Lower lobe of right lung (tissue), 2 donors: ENCODE results near the gene OPRL1. TPM values are rescaled to one million over a fixed set of nuclear protein-coding genes. Genes with fewer than 3 reads are reported as not detected.

Source experiments
- ATAC-seq, 2 donors: fragments of 200-7000 bp; cut with Tn5 transposase; one replicate each; pipeline ENCODE4 v1.9.1; 2020 to 2022; ENCODE audit warnings: mild to moderate bottlenecking in 2 of 2, moderate library complexity in 2 of 2
- DNase-seq: peaks from one replicate; pipeline ENCODE4 v3.0.0-alpha.2; 2020
- H3K27ac ChIP-seq: fragments of 200-600 bp; one replicate; pipeline ENCODE4 v1.8.0; 2022
- H3K27me3 ChIP-seq: fragments of 200-600 bp; one replicate; pipeline ENCODE4 v1.8.0; 2022; ENCODE audit warnings: low read depth
- H3K36me3 ChIP-seq: fragments of 200-600 bp; one replicate; pipeline ENCODE4 v1.8.0; 2022; ENCODE audit warnings: mild to moderate bottlenecking
- H3K4me1 ChIP-seq: fragments of 200-600 bp; one replicate; pipeline ENCODE4 v1.8.0; 2022
- H3K4me3 ChIP-seq: fragments of 200-600 bp; one replicate; pipeline ENCODE4 v1.8.0; 2022; ENCODE audit warnings: mild to moderate bottlenecking
- H3K9me3 ChIP-seq: fragments of 200-600 bp; one replicate; pipeline ENCODE4 v1.8.0; 2022
- intact Hi-C: fragments of 100-400 bp; cut with DNase I; formaldehyde crosslinking; loops from one replicate; pipeline ENCODE4 v1.11.0; 2022
- total RNA-seq: library from RNA; stranded (reverse); fragmentation: NEBNext Ultra II Directional; extraction: Animal tissue kit (Norgen Biotek cat#: 25700); gene quantifications from one replicate; pipeline ENCODE4 v1.2.1, GENCODE V29; 2021
- TF ChIP-seq, protein P1 (sequence below): fragments of 200-600 bp; IDR thresholded peaks from one replicate; pipeline ENCODE4 v1.8.0; 2022; ENCODE audit warnings: antibody characterized with exemption, mild to moderate bottlenecking
- donor health status: DM: no; HTN: yes; CAD: no; lungs with severe emphysema.

The OPRL1 gene
- total RNA-seq, 1 donor from 2014 or later = 2.6 TPM

DNA sequence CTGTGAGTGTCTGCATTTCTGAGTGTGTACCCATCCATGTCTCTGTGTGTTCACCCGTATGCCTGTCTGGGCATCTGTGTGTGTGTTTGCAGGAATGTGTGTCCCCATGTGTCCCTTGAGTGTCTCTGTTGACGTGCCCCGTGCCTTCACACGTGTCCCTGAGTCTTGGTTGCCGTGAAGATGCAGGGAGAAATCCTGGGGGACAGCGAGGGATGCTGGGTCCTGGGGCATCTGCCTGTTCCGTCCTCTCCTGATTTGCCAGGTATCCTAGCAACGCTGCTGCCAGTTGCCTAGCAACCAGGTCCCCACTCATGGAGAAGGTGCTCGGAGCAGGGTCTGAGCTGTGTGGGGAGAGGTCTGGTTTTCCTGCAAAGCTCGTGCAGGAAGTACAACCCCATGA is 10.3 kb downstream of the OPRL1 start:
- TF ChIP-seq, protein P1, sequence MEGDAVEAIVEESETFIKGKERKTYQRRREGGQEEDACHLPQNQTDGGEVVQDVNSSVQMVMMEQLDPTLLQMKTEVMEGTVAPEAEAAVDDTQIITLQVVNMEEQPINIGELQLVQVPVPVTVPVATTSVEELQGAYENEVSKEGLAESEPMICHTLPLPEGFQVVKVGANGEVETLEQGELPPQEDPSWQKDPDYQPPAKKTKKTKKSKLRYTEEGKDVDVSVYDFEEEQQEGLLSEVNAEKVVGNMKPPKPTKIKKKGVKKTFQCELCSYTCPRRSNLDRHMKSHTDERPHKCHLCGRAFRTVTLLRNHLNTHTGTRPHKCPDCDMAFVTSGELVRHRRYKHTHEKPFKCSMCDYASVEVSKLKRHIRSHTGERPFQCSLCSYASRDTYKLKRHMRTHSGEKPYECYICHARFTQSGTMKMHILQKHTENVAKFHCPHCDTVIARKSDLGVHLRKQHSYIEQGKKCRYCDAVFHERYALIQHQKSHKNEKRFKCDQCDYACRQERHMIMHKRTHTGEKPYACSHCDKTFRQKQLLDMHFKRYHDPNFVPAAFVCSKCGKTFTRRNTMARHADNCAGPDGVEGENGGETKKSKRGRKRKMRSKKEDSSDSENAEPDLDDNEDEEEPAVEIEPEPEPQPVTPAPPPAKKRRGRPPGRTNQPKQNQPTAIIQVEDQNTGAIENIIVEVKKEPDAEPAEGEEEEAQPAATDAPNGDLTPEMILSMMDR = no peak
- H3K9me3 ChIP-seq = no peaks in the 10 kb centered on the region
- ATAC-seq = no peak

DNA sequence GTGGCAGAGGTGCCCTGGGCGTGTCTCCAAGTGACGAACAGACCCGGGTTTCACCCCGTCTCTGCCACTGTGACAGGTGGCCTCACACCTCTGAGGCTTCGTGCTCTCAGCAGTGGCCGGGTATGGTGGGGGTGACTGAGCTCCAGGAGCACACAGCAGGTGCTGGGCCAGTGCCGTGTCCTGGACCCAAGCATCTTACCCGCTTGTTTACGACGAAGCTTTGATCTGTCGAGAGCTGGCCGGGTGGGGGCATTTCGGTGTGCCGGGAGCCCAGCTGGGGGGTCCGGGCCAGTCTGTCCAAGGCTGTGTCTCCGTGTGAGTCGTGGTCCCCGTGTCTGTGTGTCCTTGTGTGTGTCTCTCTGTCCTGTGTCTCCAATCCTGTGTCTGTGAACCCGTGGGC is 11.5 kb downstream of the OPRL1 start:
- intact Hi-C loops = no loop called here
- H3K36me3 ChIP-seq = no peaks in the 10 kb centered on the region
- no peak for ATAC-seq

More for the DNA sequence above, 10.3 kb downstream of the OPRL1 start:
- Histone ChIP-seq H3K36me3 (no peaks in the 10 kb centered on the region), H3K4me1 (no peaks in the 10 kb centered on the region), H3K27ac (no peak overlapping the region), H3K27me3 (peaks cover 14% of the 10 kb centered on the region), H3K4me3 (no peak overlapping the region)
- intact Hi-C loops = no loop called here
- DNase-seq = no peak

DNA sequence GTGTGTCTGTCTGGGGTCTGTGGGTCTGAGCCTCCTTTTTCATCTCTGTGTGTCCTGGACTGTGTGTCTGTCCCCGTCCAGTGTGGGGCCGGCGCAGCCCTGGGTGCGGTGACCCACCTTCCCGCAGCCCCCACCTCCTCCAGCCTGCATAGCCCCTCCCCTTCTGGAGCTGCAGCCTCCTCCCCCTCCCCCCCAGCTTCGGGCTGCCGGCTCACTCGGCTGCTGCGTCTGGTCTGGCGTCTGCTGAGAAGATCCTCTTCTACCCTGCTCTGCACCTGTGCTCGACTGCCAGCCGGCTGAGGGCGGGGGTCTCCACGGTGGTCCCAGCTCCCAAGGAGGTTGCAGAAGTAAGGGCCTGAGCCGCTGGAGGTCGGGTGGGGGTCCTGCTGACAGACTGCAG is 11.9 kb downstream of the OPRL1 start:
- H3K9me3 ChIP-seq = no peaks in the 10 kb centered on the region
- no peaks in the 10 kb centered on the region for H3K36me3 ChIP-seq
- ATAC-seq (no peak), DNase-seq (no peak)
- no peak overlapping the region for H3K4me3 ChIP-seq
- no peak overlapping the region for H3K27ac ChIP-seq
- TF ChIP-seq, protein P1 = no peak
- intact Hi-C loops = no loop called here
- no peaks in the 10 kb centered on the region for H3K4me1 ChIP-seq
- peaks cover 4% of the 10 kb centered on the region for H3K27me3 ChIP-seq

More for the DNA sequence above, 11.5 kb downstream of the OPRL1 start:
- Histone ChIP-seq H3K27ac (no peak overlapping the region), H3K27me3 (peaks cover 7% of the 10 kb centered on the region), H3K4me3 (no peak overlapping the region), H3K9me3 (no peaks in the 10 kb centered on the region), H3K4me1 (no peaks in the 10 kb centered on the region)
- TF ChIP-seq, protein P1 = no peak
- DNase-seq = no peak

DNA sequence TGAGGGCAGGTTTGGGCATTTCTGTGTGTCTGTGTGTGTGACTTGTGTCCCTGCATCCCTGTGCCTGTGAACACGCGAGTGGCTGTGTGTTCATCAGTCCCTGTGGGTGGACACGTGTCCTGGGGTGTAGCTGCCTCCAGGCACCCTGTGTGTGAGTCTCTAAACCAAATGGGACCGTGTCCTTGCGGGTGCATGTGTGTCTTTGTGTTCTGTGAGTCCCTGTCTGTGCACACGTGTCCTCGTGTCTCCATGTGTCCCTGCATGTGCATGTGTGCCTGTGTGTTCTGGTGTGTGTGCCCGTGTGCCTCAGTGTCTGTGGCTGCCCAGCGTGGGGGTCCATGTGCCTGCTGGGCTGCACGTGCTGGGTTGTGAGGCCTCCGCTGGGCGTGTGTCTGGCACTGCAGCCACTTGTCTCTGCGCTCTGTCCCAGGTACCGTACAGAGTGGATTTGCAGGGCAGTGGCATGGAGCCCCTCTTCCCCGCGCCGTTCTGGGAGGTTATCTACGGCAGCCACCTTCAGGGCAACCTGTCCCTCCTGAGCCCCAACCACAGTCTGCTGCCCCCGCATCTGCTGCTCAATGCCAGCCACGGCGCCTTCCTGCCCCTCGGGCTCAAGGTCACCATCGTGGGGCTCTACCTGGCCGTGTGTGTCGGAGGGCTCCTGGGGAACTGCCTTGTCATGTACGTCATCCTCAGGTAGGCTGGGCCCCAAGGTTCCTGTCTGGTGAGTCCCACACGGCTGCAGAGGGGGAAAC is 12.6 kb downstream of the OPRL1 start:
- intact Hi-C loops = no loop called here
- no peaks in the 10 kb centered on the region for H3K4me1 ChIP-seq
- TF ChIP-seq, protein P1 = no peak
- no peaks in the 10 kb centered on the region for H3K9me3 ChIP-seq
- no peaks in the 10 kb centered on the region for H3K36me3 ChIP-seq
- no peak for DNase-seq
- no peak overlapping the region for H3K4me3 ChIP-seq
- peak in 1 of 2 donors; percentile 9 for ATAC-seq
- H3K27ac ChIP-seq = no peak overlapping the region
- peaks cover 4% of the 10 kb centered on the region for H3K27me3 ChIP-seq

DNA sequence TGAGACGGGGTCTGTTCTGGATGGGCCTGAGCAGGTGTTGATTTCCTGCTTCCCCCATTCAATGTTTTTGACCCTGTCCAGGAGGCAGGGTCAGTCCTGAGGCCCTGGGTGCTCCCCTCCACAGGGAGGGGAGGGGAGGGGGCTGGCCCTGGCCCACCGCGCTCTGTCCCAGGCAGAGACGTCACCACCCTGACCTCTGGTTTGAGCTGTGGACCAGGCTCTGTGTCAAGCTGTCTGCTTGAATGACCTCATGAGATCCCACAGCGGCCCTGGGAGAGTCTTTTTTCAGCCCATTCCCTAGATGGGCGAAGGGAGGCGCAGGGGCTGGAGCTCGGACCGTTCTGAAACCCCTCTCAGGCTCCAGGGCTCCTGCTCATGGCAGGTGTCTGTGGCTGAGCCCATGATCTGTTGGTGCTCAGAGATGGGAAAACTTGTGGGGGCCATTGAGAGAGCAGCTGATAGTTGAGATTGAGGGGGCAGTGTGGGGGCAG is 13.2 kb downstream of the OPRL1 start:
- TF ChIP-seq, protein P1 = no peak
- intact Hi-C loops = no loop called here
- H3K4me3 ChIP-seq = no peak overlapping the region
- ATAC-seq = no peak
- H3K9me3 ChIP-seq = no peaks in the 10 kb centered on the region
- no peak overlapping the region for H3K27ac ChIP-seq
- H3K36me3 ChIP-seq = no peaks in the 10 kb centered on the region
- H3K27me3 ChIP-seq = peaks cover 4% of the 10 kb centered on the region
- no peak for DNase-seq
- no peaks in the 10 kb centered on the region for H3K4me1 ChIP-seq
